Measurements from ENCODE around the gene DLG2.

DLG2 gene

DNA sequence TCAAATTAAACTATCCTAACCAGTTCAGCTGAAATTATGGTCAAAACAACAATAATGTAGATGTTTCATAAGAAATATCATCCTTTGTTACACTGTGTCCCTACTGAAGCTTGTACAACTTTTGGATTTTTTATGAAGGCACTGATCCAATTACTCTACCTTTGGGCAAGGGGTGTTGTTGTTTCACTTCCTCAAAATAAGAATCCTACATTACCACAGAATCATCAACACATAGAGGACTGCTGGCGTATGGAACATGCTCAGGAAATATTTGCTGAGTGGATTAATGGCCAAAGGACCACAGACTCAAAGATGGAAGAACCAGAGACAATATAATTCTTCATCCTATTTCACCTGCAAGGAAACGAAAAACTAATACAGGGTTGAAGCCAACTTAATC lies 1433.4 kb downstream of the DLG2 start:
- DNase-seq (ENCODE audit: low read depth) = no peak

- no peak for DNase-seq (ENCODE audit: low read depth)
Observed at GRCh38 chr11:84188521-84188920, 1438.6 kb downstream of the DLG2 start.

GRCh38 chr11:84173078-84173477 lies 1454.1 kb downstream of the DLG2 start:
- DNase-seq (ENCODE audit: low read depth) = no peak

DNA sequence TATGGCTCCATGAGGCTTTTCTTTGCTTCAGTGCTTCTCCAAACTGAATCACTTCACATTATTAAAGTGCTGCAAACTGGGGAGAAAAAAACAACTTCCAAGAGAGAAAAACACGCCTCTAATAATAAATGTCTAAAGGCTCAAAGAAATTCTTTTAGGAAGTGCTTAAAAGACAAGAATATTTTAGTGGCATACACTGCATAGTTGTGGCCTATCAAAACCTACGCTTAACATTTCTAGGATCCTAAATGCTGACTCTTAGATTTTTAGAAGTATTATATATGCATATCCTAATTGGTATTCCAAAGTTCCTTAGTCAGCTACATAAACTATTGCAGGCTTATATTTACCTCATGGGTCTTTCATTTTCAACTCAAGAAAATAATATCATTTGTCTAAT lies 1462.0 kb downstream of the DLG2 start:
- DNase-seq (ENCODE audit: low read depth) = no peak

GRCh38 chr11:84164728-84165127 lies 1462.4 kb downstream of the DLG2 start:
- no peak for DNase-seq (ENCODE audit: low read depth)

DNA sequence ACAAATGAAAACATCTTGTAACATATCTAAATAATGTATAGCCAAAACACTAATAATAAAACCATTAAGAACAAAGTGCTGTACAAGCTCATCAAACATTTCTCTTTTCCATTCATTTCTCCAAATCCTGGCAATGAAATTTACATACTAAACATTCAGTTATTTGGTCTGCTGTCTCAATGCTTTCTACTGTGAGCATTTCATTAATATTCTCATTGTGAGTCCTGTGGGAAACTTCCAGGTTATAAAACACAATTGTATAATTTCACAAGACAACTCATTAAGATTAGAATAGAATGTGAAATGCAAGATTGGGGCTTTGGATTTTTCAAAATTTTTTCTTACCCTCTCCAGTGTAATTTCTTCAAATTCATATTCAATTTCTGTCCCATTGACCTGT lies 1464.0 kb downstream of the DLG2 start:
- no peak for DNase-seq (ENCODE audit: low read depth)

DNA sequence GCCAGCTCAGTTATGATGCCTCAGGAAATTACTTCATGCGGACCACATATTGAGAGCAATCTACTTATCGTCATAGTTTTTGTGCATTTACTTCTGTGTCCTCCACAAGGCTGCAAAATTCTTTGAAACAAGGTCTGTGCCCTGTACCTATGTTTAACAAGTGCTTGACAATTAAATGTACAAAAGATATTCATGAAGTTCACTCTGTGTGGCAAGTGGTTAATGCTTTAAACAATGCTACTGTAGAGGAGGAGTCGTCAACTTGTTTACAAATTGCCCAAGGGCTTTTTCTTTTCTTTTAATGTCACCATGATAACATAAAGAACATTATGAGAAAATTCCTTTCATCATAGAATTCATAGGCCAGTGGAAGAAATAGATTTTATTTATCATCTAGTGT lies 1469.5 kb downstream of the DLG2 start:
- DNase-seq (ENCODE audit: low read depth) = no peak

- DNase-seq (ENCODE audit: low read depth) = no peak
Observed at GRCh38 chr11:84146826-84147225, 1480.3 kb downstream of the DLG2 start.

GRCh38 chr11:84145616-84146185 lies 1481.4 kb downstream of the DLG2 start:
- DNase-seq (ENCODE audit: low read depth) = no peak

DNA sequence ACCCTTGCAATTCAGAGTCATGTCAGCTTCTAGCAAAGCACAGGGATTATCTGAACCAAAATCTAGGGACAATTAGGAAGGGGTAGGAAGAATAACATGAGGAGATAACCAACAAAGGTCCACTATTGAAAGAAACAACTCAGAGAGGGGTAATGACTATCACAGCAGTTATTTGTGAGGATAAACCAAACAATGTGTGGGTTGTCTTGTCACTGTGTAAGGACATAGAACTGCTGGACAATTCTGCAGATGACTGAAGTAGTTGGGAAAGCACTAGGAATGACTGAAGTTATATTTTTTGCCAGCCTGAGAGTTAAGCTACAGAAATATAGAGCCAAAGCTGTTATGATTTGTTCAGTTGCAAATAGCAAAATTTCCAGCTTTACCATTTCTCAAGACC lies 1482.6 kb downstream of the DLG2 start:
- no peak for DNase-seq (ENCODE audit: low read depth)

DNA sequence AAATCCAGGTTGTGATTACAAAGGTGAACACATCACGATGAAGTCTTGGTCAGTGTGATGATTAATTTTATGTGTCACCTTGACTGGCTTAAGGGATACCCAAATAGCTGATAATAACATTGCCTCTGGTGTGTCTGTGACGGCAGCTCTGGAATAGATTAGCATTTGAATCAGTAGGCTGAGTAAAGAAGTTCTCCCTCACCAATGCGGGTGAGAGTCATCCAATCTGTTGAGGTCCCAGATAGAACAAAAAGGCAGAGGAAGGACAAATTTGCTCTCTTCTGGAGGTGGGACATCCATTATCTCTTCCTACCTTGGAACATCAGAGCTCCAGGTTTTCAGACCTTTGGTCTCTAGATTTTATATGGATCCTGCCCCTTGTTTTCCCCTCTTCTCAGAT lies 1484.7 kb downstream of the DLG2 start:
- no peak for DNase-seq (ENCODE audit: low read depth)

GRCh38 chr11:84140386-84141169 lies 1486.6 kb downstream of the DLG2 start:
- DNase-seq (ENCODE audit: low read depth) = no peak

GRCh38 chr11:84137960-84138359 lies 1489.2 kb downstream of the DLG2 start:
- no peak for DNase-seq (ENCODE audit: low read depth)

DNA sequence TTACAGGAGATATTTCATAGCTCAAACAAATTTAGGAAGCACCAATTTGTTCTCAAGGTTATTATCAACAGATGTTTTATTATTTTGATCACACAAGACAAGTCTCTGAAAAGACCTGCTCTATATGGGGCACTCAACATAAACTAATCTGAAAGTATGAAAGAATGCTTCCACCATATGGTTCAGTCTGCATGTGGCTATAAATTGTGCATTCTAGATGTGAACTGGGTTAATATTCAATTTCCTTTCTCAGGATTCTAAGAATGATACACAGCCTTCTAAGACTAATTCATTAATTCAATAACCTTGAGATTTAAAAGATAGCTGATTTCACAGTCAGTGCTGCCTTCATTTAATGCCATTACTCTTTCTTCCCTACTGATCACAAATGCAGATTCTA lies 1489.6 kb downstream of the DLG2 start:
- no peak for DNase-seq (ENCODE audit: low read depth)

GRCh38 chr11:84136926-84137325 lies 1490.2 kb downstream of the DLG2 start:
- DNase-seq (ENCODE audit: low read depth) = no peak

DNA sequence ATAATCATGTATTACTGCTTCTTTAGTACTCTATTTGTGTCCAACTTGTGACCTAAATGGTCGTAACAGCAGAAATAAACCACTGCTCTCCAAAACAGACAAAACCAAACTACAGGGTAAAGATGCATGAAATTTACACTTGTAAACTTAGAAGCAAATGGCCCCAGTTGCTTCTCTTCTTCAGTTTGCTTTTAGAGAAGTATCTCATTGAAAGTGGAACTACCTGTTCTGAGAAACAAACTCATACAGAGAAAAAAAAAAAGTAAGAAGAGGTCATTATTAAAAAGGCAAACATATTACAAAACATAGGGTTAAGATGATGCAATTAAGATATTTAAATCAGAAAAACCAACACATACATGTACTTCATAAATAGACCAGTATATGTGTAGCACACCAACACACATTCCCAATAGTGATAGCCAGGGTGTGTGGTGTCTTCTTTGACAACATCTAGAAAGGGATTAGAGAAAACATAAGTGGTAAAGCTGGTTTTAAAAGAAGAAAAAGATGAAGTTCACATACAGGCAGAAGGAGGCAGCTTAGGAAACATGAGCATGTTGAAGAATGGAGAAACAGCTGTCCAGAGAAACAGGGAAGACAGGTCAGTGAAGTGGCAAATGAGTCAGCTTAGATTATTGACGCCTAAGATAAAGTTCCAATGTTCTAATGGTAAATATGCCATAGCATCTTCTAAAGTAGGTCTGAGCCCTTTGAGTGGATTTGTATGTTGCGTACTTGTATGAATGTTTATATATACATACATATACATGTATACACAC lies 1496.3 kb downstream of the DLG2 start:
- DNase-seq (ENCODE audit: low read depth) = no peak

DNA sequence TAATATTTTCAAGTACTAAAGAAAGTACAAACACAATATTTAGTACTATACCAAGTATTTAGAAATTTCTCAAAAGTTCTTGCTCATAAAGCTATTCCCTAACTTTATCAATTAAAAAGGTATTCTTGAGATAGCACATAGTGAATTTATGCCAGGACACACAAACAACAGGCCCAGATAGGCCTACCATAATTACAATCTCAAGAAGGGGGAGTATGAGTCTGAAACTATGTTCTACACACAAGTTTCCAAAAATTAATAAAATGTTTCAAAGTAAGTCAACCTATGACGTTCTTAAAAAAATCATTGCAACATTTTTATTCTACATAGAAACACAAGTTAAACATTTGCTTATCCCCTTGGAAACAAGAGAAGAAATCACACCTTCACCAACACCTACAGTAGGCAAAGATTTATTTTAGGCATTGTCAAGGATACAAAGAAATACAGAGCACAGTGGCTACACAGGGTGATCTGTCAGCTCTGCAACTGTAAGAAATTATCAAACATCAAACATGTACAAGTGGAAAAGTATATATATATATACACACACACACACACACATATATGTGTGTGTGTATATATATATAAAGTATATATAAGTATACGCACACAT lies 1497.1 kb downstream of the DLG2 start:
- no peak for DNase-seq (ENCODE audit: low read depth)

- DNase-seq (ENCODE audit: low read depth) = no peak
Observed at GRCh38 chr11:84128840-84129239, 1498.3 kb downstream of the DLG2 start.

- DNase-seq (ENCODE audit: low read depth) = no peak
Observed at GRCh38 chr11:84117394-84117793, 1509.8 kb downstream of the DLG2 start.

DNA sequence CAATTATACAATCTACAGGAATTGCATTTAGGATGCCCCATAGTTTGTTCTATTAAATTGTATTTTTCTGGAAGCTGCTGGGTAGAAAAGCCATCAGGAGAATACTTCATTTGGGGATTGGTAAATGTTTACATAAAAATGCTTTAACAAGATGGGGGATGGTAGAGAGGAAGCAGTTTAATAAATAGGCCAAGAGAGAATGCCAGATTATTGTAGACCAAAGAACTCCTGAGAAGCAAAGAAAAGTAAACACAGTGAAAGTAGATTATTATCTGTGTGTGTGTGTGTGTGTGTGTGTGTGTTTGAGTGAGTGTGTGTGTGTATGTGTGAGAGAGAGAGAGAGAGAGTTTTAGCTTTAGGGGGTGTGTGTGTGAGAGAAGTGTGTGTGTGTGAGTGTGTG lies 1520.6 kb downstream of the DLG2 start:
- DNase-seq (ENCODE audit: low read depth) = no peak

DNA sequence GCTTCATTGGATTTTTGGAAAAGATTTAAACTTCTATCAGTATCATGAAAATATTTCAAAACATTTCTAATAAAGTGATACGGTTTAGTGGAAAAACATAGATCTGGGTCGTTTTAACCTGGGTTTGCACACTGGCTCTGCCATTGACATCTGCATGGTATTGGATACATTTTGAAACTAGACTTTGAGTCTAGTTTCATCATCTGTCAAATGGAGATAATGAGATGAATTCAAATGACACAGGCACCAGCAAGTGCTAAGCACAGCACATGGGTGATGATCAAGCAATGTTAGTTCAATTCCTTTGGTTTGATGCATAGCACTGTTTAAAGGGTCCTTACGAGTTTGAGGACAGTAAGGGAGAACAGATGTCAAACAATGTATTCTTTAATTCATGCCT lies 1522.0 kb downstream of the DLG2 start:
- DNase-seq (ENCODE audit: low read depth) = no peak

DNA sequence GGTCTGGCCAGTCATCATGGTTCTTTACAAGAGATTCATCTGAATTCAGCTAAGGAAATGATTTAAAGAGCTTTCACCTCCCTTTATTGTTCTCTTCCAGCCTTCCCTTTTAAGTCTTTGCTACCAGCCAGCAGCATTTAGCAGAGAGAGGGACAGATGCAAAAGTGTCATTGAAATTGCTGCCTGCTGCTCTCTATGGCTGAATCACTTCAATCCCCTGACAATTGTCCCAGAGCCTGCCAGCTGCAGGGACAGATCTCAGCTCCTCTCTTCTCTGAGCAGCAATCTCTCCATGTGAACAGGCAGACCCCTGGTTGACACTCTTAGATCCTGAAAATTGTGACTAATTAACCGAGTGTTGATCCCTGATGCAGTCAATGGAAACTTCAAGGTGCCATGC lies 1524.0 kb downstream of the DLG2 start:
- no peak for DNase-seq (ENCODE audit: low read depth)

- no peak for DNase-seq (ENCODE audit: low read depth)
Observed at GRCh38 chr11:84097186-84097585, 1530.0 kb downstream of the DLG2 start.
